DND-41 (cell line): ENCODE results near the gene TSSK2.

Source experiments
- ATAC-seq: fragments of 200-7000 bp; cut with Tn5 transposase; 3 replicates; pipeline ENCODE4 v1.9.1; 2021; ENCODE audit warnings: low read depth; ENCODE audit not compliant: insufficient read depth
- DNase-seq: peaks from one replicate; pipeline ENCODE4 v3.0.0-alpha.2; 2020
- H2AFZ ChIP-seq: 2 replicates; pipeline ENCODE4 v1.6.0; 2012; ENCODE audit warnings: low read depth, low read length
- H3K27ac ChIP-seq: 2 replicates; pipeline ENCODE4 v1.5.1; 2012; ENCODE audit warnings: low read length, inconsistent platforms
- H3K27me3 ChIP-seq: fragments of 200-600 bp; sonication (generic); 2 replicates; pipeline ENCODE4 v1.6.0; 2012; ENCODE audit warnings: low read length, mild to moderate bottlenecking, inconsistent platforms; ENCODE audit not compliant: insufficient read depth, poor library complexity
- H3K36me3 ChIP-seq: 2 replicates; pipeline ENCODE4 v1.5.1; 2012; ENCODE audit warnings: low read length, inconsistent platforms; ENCODE audit not compliant: insufficient read depth
- H3K4me1 ChIP-seq: 2 replicates; pipeline ENCODE4 v1.5.1; 2012; ENCODE audit warnings: mild to moderate bottlenecking, low read length; ENCODE audit not compliant: insufficient read depth
- H3K4me2 ChIP-seq: 2 replicates; pipeline ENCODE4 v1.6.0; 2012; ENCODE audit warnings: mild to moderate bottlenecking, moderate library complexity, low read length, inconsistent platforms; ENCODE audit not compliant: insufficient read depth
- H3K4me3 ChIP-seq, 2 experiments: fragments of 200-600 bp in 1 of 2; shearing (Covaris generic) in 1 of 2; 2 replicates each; pipeline ENCODE4 v1.5.1; 2012 to 2016; ENCODE audit warnings: inconsistent platforms in 2 of 2, low read length in 2 of 2, mild to moderate bottlenecking in 2 of 2, low read depth in 1 of 2, moderate library complexity in 1 of 2
- H3K79me2 ChIP-seq: 2 replicates; pipeline ENCODE4 v1.6.0; 2012; ENCODE audit warnings: low read length, inconsistent platforms; ENCODE audit not compliant: insufficient read depth
- H3K9ac ChIP-seq: 2 replicates; pipeline ENCODE4 v1.6.0; 2012; ENCODE audit warnings: low read depth, mild to moderate bottlenecking, inconsistent platforms, low read length, moderate library complexity
- H3K9me3 ChIP-seq: 2 replicates; pipeline ENCODE4 v1.5.1; 2012; ENCODE audit warnings: low read length, moderate library complexity, mild to moderate bottlenecking, inconsistent platforms; ENCODE audit not compliant: insufficient read depth, severe bottlenecking
- H4K20me1 ChIP-seq: 2 replicates; pipeline ENCODE4 v1.6.0; 2012; ENCODE audit warnings: low read length; ENCODE audit not compliant: insufficient read depth
- EZH2 ChIP-seq: IDR thresholded peaks from 3 replicates; pipeline ENCODE4 v1.6.1; 2012; ENCODE audit warnings: borderline replicate concordance, low read depth, mild to moderate bottlenecking, moderate library complexity, low read length, inconsistent platforms; ENCODE audit not compliant: severe bottlenecking
- TF ChIP-seq, protein P1 (sequence below): IDR thresholded peaks from 2 replicates; pipeline ENCODE4 v1.5.1; 2012; ENCODE audit warnings: borderline replicate concordance, low read length, moderate library complexity, mild to moderate bottlenecking; ENCODE audit not compliant: poor library complexity, severe bottlenecking; ENCODE audit errors: extremely low read depth

TSSK2 gene

GRCh38 chr22:19106886-19107729 lies 24.0 kb upstream of the TSSK2 start:
- H3K27me3 ChIP-seq = no peaks in the 10 kb centered on the region
- peaks cover 12% of the 10 kb centered on the region; the same call in 1 of the 2 replicates for H3K36me3 ChIP-seq
- H3K4me3 ChIP-seq = no peak overlapping the region
- ATAC-seq (no peak), DNase-seq (no peak)
- H3K27ac ChIP-seq = no peak overlapping the region
- TF ChIP-seq EZH2 = no peak
- TF ChIP-seq, protein P1, sequence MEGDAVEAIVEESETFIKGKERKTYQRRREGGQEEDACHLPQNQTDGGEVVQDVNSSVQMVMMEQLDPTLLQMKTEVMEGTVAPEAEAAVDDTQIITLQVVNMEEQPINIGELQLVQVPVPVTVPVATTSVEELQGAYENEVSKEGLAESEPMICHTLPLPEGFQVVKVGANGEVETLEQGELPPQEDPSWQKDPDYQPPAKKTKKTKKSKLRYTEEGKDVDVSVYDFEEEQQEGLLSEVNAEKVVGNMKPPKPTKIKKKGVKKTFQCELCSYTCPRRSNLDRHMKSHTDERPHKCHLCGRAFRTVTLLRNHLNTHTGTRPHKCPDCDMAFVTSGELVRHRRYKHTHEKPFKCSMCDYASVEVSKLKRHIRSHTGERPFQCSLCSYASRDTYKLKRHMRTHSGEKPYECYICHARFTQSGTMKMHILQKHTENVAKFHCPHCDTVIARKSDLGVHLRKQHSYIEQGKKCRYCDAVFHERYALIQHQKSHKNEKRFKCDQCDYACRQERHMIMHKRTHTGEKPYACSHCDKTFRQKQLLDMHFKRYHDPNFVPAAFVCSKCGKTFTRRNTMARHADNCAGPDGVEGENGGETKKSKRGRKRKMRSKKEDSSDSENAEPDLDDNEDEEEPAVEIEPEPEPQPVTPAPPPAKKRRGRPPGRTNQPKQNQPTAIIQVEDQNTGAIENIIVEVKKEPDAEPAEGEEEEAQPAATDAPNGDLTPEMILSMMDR = no peak
- peaks cover 71% of the 10 kb centered on the region for H4K20me1 ChIP-seq
- no peak overlapping the region for H3K9ac ChIP-seq
- no peak overlapping the region for H2AFZ ChIP-seq
- peaks cover 30% of the 10 kb centered on the region for H3K4me1 ChIP-seq
- no peaks in the 10 kb centered on the region for H3K9me3 ChIP-seq
- H3K79me2 ChIP-seq = peaks cover 90% of the 10 kb centered on the region
- H3K4me2 ChIP-seq = no peak overlapping the region

GRCh38 chr22:19107730-19108074 lies 23.4 kb upstream of the TSSK2 start:
- no peak for DNase-seq
- Histone ChIP-seq H3K4me3 (no peak overlapping the region), H3K27me3 (no peaks in the 10 kb centered on the region), H4K20me1 (peaks cover 71% of the 10 kb centered on the region), H3K79me2 (peaks cover 92% of the 10 kb centered on the region), H3K4me1 (peaks cover 30% of the 10 kb centered on the region), H2AFZ (no peak overlapping the region), H3K9ac (no peak overlapping the region), H3K4me2 (no peak overlapping the region), H3K36me3 (peaks cover 12% of the 10 kb centered on the region; the same call in 1 of the 2 replicates), H3K9me3 (no peaks in the 10 kb centered on the region), H3K27ac (no peak overlapping the region)
- TF ChIP-seq EZH2 = no peak
- TF ChIP-seq, protein P1 = no peak
- ATAC-seq = no peak

- TF ChIP-seq, protein P1 = no peak
- TF ChIP-seq EZH2 = no peak
Measured at GRCh38 chr22:19108807-19109197, 22.3 kb upstream of the TSSK2 start.

More at GRCh38 chr22:19108807-19109197, 22.3 kb upstream of the TSSK2 start:
- Histone ChIP-seq H4K20me1 (peaks cover 75% of the 10 kb centered on the region), H3K79me2 (peaks cover 94% of the 10 kb centered on the region), H3K4me2 (peak overlapping the region; percentile 64), H3K4me1 (peaks cover 30% of the 10 kb centered on the region), H2AFZ (no peak overlapping the region), H3K36me3 (peaks cover 12% of the 10 kb centered on the region; the same call in 1 of the 2 replicates), H3K9ac (no peak overlapping the region), H3K4me3 (no peak overlapping the region), H3K27ac (peak overlapping the region; percentile 71), H3K9me3 (no peaks in the 10 kb centered on the region), H3K27me3 (no peaks in the 10 kb centered on the region)
- ATAC-seq (no peak), DNase-seq (no peak)
